Karpas-422 (cell line): Measurements from ENCODE around the gene ABCA3. TPM values are rescaled to one million over a fixed set of nuclear protein-coding genes. Genes with fewer than 3 reads are reported as not detected.

Experiments
- DNase-seq: peaks from one replicate; pipeline ENCODE4 v3.0.0-alpha.2; 2015
- H2AFZ ChIP-seq: fragments of 200-600 bp; sonication (generic); 2 replicates; pipeline ENCODE4 v1.6.1; 2014; ENCODE audit warnings: antibody characterized with exemption, low read length, mixed read lengths
- H3K27ac ChIP-seq: fragments of 200-600 bp; sonication (generic); 2 replicates; pipeline ENCODE4 v1.5.1; 2014; ENCODE audit warnings: mild to moderate bottlenecking, low read length, moderate library complexity
- H3K27me3 ChIP-seq: fragments of 200-600 bp; sonication (generic); 2 replicates; pipeline ENCODE4 v1.6.1; 2014; ENCODE audit warnings: low read length, mixed read lengths
- H3K36me3 ChIP-seq: fragments of 200-600 bp; sonication (generic); 2 replicates; pipeline ENCODE4 v1.6.1; 2014; ENCODE audit warnings: low read length, mixed read lengths; ENCODE audit not compliant: insufficient read depth
- H3K4me1 ChIP-seq: fragments of 200-600 bp; sonication (generic); 2 replicates; pipeline ENCODE4 v1.6.1; 2014; ENCODE audit warnings: mild to moderate bottlenecking, low read length, mixed read lengths
- H3K4me2 ChIP-seq: fragments of 200-600 bp; sonication (generic); 2 replicates; pipeline ENCODE4 v1.6.1; 2014; ENCODE audit warnings: low read length, low read depth, mild to moderate bottlenecking; ENCODE audit not compliant: poor library complexity, severe bottlenecking
- H3K4me3 ChIP-seq: fragments of 200-600 bp; sonication (generic); 2 replicates; pipeline ENCODE4 v1.5.1; 2014; ENCODE audit warnings: mild to moderate bottlenecking, antibody characterized with exemption, low read length, mixed read lengths
- H3K79me2 ChIP-seq: fragments of 200-600 bp; sonication (generic); 2 replicates; pipeline ENCODE4 v1.6.1; 2014; ENCODE audit warnings: mild to moderate bottlenecking, low read length, mixed read lengths
- H3K9ac ChIP-seq: fragments of 200-600 bp; sonication (generic); 2 replicates; pipeline ENCODE4 v1.6.0; 2014; ENCODE audit warnings: low read length
- H3K9me2 ChIP-seq: fragments of 200-600 bp; sonication (generic), shearing (Covaris generic); replicated peaks from 2 replicates; pipeline ENCODE4 v1.6.0; 2014; ENCODE audit warnings: mild to moderate bottlenecking, low read length, moderate library complexity; ENCODE audit not compliant: insufficient read depth
- H3K9me3 ChIP-seq: fragments of 300-700, 200-600 bp; sonication (generic); 2 replicates; pipeline ENCODE4 v1.6.1; 2014; ENCODE audit warnings: low read length, mixed read lengths
- H4K20me1 ChIP-seq: fragments of 200-600 bp; sonication (generic); 2 replicates; pipeline ENCODE4 v1.6.1; 2014; ENCODE audit warnings: mild to moderate bottlenecking, antibody characterized with exemption, low read length, low read depth; ENCODE audit not compliant: insufficient read depth
- total RNA-seq: library from RNA; depleted of rRNA; stranded (reverse); fragments of >200 nt; shearing (Covaris generic); gene quantifications from 2 replicates; pipeline ENCODE4 v1.2.3, GENCODE V29; 2014; ENCODE audit warnings: low replicate concordance

ABCA3 gene
- total RNA-seq, 1 experiment from 2014 or later: 0.37 TPM

DNA sequence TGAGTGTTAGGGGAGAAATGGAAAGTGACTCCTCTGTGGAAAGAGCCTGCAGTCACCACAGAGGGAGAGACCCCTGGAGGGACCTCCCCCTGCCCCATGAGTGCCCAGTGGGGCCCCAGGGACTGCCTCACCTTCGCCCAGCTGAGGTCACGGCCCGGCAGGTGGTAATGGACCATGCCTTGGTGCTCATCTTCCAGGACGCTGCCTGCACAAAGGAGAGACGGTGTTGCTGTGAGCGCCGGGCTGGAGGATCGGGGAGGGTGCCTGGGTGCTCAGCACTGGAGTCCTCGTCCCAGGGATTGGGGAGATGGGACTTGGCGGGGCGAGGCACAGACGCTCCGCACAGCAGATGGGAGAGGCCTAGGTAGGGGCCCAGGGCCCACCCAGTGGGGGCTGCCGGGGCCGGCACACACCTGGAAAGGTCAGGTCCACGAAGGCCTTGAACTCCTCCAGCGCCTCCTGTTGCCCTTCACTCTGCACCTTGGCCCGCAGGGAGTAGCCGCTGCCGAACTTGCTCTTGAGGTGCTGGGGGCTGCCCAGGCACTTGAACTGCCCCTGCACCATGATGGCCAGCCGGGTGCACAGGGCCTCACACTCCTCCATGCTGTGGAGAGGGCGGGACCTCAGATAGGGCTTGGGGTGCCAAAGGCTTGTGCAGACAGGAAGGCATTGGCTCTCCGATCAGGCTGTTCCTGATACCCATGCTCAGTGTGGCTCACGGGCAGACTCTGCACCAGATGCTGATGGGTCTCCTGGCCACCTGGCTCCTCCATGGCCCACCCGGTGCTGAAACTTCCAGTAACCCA lies 62.9 kb downstream of the ABCA3 start:
- Histone ChIP-seq H3K27ac (no peak overlapping the region), H2AFZ (no peak overlapping the region), H3K79me2 (no peaks in the 10 kb centered on the region), H3K4me3 (no peak overlapping the region), H3K9ac (no peak overlapping the region), H3K9me2 (no peaks in the 10 kb centered on the region), H3K27me3 (no peaks in the 10 kb centered on the region), H3K9me3 (no peaks in the 10 kb centered on the region), H3K36me3 (no peaks in the 10 kb centered on the region), H4K20me1 (no peaks in the 10 kb centered on the region), H3K4me1 (no peaks in the 10 kb centered on the region), H3K4me2 (no peak overlapping the region)
- DNase-seq: no peak

- H2AFZ ChIP-seq: no peak overlapping the region
- H3K4me2 ChIP-seq: no peak overlapping the region
- H3K9me3 ChIP-seq: no peaks in the 10 kb centered on the region
- no peaks in the 10 kb centered on the region for H3K9me2 ChIP-seq
- DNase-seq: no peak
- H4K20me1 ChIP-seq: no peaks in the 10 kb centered on the region
- no peak overlapping the region for H3K27ac ChIP-seq
- no peaks in the 10 kb centered on the region for H3K4me1 ChIP-seq
- no peak overlapping the region for H3K4me3 ChIP-seq
- no peak overlapping the region for H3K9ac ChIP-seq
- H3K36me3 ChIP-seq: no peaks in the 10 kb centered on the region
- H3K79me2 ChIP-seq: no peaks in the 10 kb centered on the region
- no peaks in the 10 kb centered on the region for H3K27me3 ChIP-seq
Measured at GRCh38 chr16:2276368-2277195, 63.9 kb downstream of the ABCA3 start.

DNA sequence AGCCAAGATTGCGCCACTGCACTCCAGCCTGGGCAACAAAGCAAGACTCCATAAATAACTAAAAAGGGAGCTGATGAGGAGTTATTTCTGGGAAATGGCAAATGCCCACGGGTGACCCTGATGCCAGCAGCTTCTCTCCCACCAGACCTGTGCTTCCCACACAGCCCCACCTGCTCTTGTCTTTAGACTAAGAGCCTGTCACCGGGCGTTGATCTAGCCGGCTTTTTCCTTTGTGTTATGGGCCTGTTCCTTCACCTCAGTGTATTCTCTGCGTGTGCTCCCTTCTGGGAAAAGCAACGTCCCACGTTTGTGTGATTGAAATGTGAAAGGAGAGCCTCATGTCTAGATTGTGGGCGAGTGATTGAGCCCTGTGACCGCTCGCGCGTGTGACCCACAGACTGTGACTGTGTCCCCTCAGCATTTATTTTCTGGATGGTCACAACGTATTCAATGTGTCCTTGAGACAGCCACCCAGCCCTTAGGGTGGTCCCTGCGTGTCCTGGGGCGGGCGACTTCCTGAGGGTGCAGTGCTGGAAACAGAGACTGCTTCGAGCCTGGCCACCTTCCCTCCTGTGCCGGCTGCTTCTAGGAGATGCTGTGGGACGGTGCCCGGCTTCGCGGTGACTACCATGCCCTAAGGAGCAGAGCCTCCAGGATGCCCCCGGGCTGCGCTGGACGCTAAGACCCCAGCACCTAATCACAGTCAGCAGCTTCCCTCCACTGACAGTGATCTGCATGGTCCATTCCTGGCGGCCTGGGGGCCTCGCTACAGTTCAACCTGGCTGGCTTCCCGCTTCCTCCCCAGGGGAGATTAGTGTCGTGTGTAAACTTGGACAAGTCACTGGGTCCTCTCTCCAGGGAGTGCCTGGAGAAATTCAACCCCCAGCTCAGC lies 64.8 kb downstream of the ABCA3 start:
- no peak overlapping the region for H3K27ac ChIP-seq
- no peaks in the 10 kb centered on the region for H3K27me3 ChIP-seq
- no peak for DNase-seq
- H3K4me3 ChIP-seq: no peak overlapping the region
- no peaks in the 10 kb centered on the region for H3K4me1 ChIP-seq
- no peaks in the 10 kb centered on the region for H3K36me3 ChIP-seq
- H3K9me3 ChIP-seq: no peaks in the 10 kb centered on the region
- no peak overlapping the region for H3K4me2 ChIP-seq
- H3K79me2 ChIP-seq: no peaks in the 10 kb centered on the region
- no peaks in the 10 kb centered on the region for H4K20me1 ChIP-seq
- H2AFZ ChIP-seq: no peak overlapping the region
- H3K9ac ChIP-seq: no peak overlapping the region
- H3K9me2 ChIP-seq: no peaks in the 10 kb centered on the region

DNA sequence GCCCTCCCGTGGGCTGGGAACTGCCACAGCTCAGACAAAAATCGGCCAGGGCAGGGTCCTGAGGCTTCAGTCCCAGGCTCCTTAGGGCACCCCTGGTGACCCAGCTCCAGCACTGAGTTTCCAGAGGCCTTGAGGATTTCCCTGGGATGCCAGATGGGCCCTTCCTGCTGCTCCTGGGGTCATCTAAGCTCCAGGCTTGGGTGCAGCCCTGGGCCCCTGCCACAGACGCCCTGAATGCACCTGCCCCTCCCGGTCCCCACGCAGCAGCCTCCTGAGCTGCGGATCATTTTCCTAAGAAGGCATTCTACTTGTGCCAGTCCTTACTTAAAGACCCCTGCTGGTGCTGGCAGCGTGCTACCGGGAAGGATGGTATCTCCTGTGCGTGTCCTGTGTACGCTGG lies 66.6 kb downstream of the ABCA3 start:
- Histone ChIP-seq H4K20me1 (peaks cover 10% of the 10 kb centered on the region; the same call in 1 of the 2 replicates), H2AFZ (no peak overlapping the region), H3K9me2 (no peaks in the 10 kb centered on the region), H3K27me3 (no peaks in the 10 kb centered on the region), H3K79me2 (peaks cover 3% of the 10 kb centered on the region; the same call in 1 of the 2 replicates), H3K4me3 (no peak overlapping the region), H3K9me3 (no peaks in the 10 kb centered on the region), H3K9ac (no peak overlapping the region), H3K36me3 (no peaks in the 10 kb centered on the region), H3K4me2 (no peak overlapping the region), H3K4me1 (peaks cover 12% of the 10 kb centered on the region), H3K27ac (no peak overlapping the region)
- no peak for DNase-seq

DNA sequence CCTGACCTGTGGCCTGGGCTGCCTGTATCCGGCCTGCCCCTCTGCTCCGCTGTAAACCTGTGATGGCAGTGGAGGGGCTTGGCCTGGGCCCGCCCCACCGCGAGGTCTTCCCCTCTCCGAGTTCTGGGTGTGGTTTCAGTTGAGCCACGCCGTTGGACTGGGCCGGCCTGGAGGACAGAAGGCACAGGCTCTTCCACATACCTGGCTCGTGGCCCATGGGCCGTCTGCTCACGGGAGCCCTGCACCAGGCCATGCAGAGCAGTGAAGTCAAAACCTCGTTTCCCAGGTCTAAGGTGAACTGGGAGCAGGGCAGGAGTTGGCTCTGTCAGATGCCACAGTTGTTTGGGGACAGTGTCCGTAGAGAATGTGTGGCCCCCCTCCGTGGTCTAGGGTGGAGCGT lies 67.0 kb downstream of the ABCA3 start:
- H3K79me2 ChIP-seq: peaks cover 3% of the 10 kb centered on the region; the same call in 1 of the 2 replicates
- H3K4me2 ChIP-seq: no peak overlapping the region
- no peaks in the 10 kb centered on the region for H3K9me2 ChIP-seq
- H3K9me3 ChIP-seq: no peaks in the 10 kb centered on the region
- no peak for DNase-seq
- peaks cover 10% of the 10 kb centered on the region; the same call in 1 of the 2 replicates for H4K20me1 ChIP-seq
- H3K4me3 ChIP-seq: no peak overlapping the region
- H3K4me1 ChIP-seq: peaks cover 13% of the 10 kb centered on the region
- H3K36me3 ChIP-seq: no peaks in the 10 kb centered on the region
- H3K27me3 ChIP-seq: no peaks in the 10 kb centered on the region
- no peak overlapping the region for H3K9ac ChIP-seq
- no peak overlapping the region for H2AFZ ChIP-seq
- H3K27ac ChIP-seq: no peak overlapping the region

GRCh38 chr16:2271848-2272461 lies 68.6 kb downstream of the ABCA3 start:
- no peaks in the 10 kb centered on the region for H3K36me3 ChIP-seq
- H3K9me3 ChIP-seq: no peaks in the 10 kb centered on the region
- H3K9me2 ChIP-seq: no peaks in the 10 kb centered on the region
- H3K4me3 ChIP-seq: no peak overlapping the region
- no peak overlapping the region for H2AFZ ChIP-seq
- H3K4me1 ChIP-seq: peaks cover 13% of the 10 kb centered on the region
- H3K4me2 ChIP-seq: no peak overlapping the region
- H4K20me1 ChIP-seq: peaks cover 15% of the 10 kb centered on the region; the same call in 1 of the 2 replicates
- no peak overlapping the region for H3K9ac ChIP-seq
- DNase-seq: no peak
- H3K79me2 ChIP-seq: peaks cover 12% of the 10 kb centered on the region
- H3K27ac ChIP-seq: no peak overlapping the region
- no peaks in the 10 kb centered on the region for H3K27me3 ChIP-seq

DNA sequence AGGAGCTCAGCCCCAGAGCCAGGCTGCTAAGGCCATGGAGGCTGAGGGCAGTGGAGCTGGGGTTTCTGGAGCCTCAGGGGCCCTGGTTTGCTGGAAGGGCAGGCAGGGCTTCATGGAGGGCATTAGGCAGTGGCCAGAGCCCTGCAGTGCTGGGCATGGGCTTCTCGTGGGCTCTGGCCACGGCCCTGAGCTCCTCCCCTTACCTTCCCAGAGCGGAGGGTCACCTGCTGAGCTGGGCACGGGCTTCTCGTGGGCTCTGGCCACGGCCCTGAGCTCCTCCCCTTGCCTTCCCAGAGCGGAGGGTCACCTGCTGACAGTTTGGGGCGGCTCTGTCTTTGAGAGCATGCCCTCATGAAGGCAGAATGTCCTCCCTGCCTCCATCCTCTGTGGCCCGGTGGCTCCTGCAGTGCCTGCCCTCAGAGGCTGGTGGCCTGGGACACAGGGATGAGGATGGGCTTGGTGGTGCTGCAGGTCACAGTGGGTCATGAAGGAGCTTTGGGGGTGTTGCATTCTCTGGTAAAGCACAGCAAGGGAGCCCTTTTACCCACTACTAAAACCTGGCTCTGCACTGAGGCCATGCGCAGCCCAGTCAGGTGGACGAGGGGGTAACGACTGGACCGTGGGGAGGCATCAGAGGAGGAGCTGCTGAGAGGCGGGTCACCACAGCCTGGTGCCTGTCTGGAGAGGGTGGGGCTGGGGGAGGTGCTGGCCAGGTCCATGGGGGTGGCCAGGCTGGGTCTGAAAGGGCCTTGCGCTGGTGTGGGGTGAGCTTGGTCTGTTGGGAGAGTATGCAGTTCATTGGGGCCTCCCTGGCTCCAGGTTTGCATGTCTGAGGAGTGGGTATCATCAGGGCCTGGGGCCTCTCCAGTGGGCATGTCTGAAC lies 69.7 kb downstream of the ABCA3 start:
- Histone ChIP-seq H3K9me2 (no peaks in the 10 kb centered on the region), H3K4me3 (no peak overlapping the region), H3K4me2 (no peak overlapping the region), H3K27me3 (no peaks in the 10 kb centered on the region), H3K4me1 (peaks cover 22% of the 10 kb centered on the region), H3K79me2 (peaks cover 23% of the 10 kb centered on the region), H3K36me3 (peaks cover 3% of the 10 kb centered on the region; the same call in 1 of the 2 replicates), H4K20me1 (peaks cover 24% of the 10 kb centered on the region), H3K9me3 (no peaks in the 10 kb centered on the region), H3K27ac (no peak overlapping the region), H3K9ac (no peak overlapping the region), H2AFZ (no peak overlapping the region)
- DNase-seq: no peak
